Testis (tissue), 2 donors: Measurements from ENCODE around the gene PCDH12.

Source experiments
- CTCF ChIP-seq, 3 experiments: fragments of 450-650 bp in 2 of 3; fragments of 200-600 bp in 1 of 3; sonication (generic) in 1 of 3; IDR thresholded peaks; one replicate each; pipeline ENCODE4 v1.5.1; 2016 to 2019; ENCODE audit warnings: antibody characterized with exemption in 3 of 3, mild to moderate bottlenecking in 2 of 3, moderate library complexity in 1 of 3
- POLR2A ChIP-seq: fragments of 450-650 bp; IDR thresholded peaks from one replicate; pipeline ENCODE4 v1.6.1; 2017; ENCODE audit warnings: antibody characterized with exemption, mild to moderate bottlenecking, moderate library complexity

- no peak for TF ChIP-seq CTCF (IDR thresholded peaks at IDR 0.05)
- TF ChIP-seq POLR2A, result no peak
These were observed 55.8 kb downstream of the PCDH12 start for GRCh38 chr5:141902015-141902814.
